Progenitor cell of endocrine pancreas (in vitro differentiated cells): ENCODE results near the gene MUC12. TPM values are rescaled to one million over a fixed set of nuclear protein-coding genes. Genes with fewer than 3 reads are reported as not detected.
"Not testable (repeated sequence)": the region's sequence is repeated elsewhere in the genome, so short reads cannot be mapped to it uniquely, and the experiment has no call there.

Experiments
- DNase-seq: peaks from one replicate; pipeline ENCODE4 v3.0.0; 2021; ENCODE audit warnings: low spot score; ENCODE audit not compliant: unreplicated experiment
- H3K27ac Mint-ChIP-seq: 2 replicates; pipeline ENCODE4 v1.8.0; 2021; ENCODE audit warnings: mild to moderate bottlenecking, moderate library complexity, mixed read lengths
- H3K27me3 Mint-ChIP-seq: 2 replicates; pipeline ENCODE4 v1.8.0; 2021; ENCODE audit warnings: mixed read lengths
- H3K36me3 Mint-ChIP-seq: 2 replicates; pipeline ENCODE4 v1.8.0; 2022; ENCODE audit warnings: mixed read lengths; ENCODE audit not compliant: insufficient read depth
- H3K4me1 Mint-ChIP-seq: 2 replicates; pipeline ENCODE4 v1.8.0; 2021; ENCODE audit warnings: low read depth, mixed read lengths
- H3K4me3 Mint-ChIP-seq: 2 replicates; pipeline ENCODE4 v1.8.0; 2021; ENCODE audit warnings: low read depth, mild to moderate bottlenecking, moderate library complexity, mixed read lengths
- H3K9me3 Mint-ChIP-seq: 2 replicates; pipeline ENCODE4 v1.8.0; 2021; ENCODE audit warnings: low read depth, mixed read lengths
- CTCF ChIP-seq: fragments of 200-600 bp; sonication (generic); IDR thresholded peaks from one replicate; pipeline ENCODE4 v1.5.0; 2021; ENCODE audit warnings: antibody characterized with exemption, mild to moderate bottlenecking; ENCODE audit not compliant: unreplicated experiment
- total RNA-seq: library from RNA; stranded (reverse); gene quantifications from 2 replicates; pipeline ENCODE4 v1.2.1, GENCODE V29; 2021

The MUC12 gene
- total RNA-seq, 1 donor from 2014 or later = 0.31 TPM

GRCh38 chr7:101059620-101059942, 90.2 kb downstream of the MUC12 start:
- Mint-ChIP-seq H3K4me1 (no peaks in the 10 kb centered on the region), H3K36me3 (no peaks in the 10 kb centered on the region), H3K4me3 (no peak overlapping the region), H3K27ac (no peak overlapping the region), H3K9me3 (no peaks in the 10 kb centered on the region), H3K27me3 (peaks cover 67% of the 10 kb centered on the region)
- DNase-seq = no peak
- TF ChIP-seq CTCF = no peak

GRCh38 chr7:101060992-101061391, 91.6 kb downstream of the MUC12 start:
- H3K9me3 Mint-ChIP-seq = no peaks in the 10 kb centered on the region
- no peak for DNase-seq
- H3K27me3 Mint-ChIP-seq = peaks cover 57% of the 10 kb centered on the region
- H3K27ac Mint-ChIP-seq = no peak overlapping the region
- no peak for TF ChIP-seq CTCF
- H3K4me1 Mint-ChIP-seq = no peaks in the 10 kb centered on the region
- H3K4me3 Mint-ChIP-seq = no peak overlapping the region
- no peaks in the 10 kb centered on the region for H3K36me3 Mint-ChIP-seq

- not testable (repeated sequence) for H3K4me1 Mint-ChIP-seq, DNase-seq, H3K27ac Mint-ChIP-seq, H3K9me3 Mint-ChIP-seq, H3K36me3 Mint-ChIP-seq, H3K4me3 Mint-ChIP-seq
- peaks cover 44% of the 10 kb centered on the region for H3K27me3 Mint-ChIP-seq
These were observed 94.8 kb downstream of the MUC12 start for GRCh38 chr7:101064176-101064550.

GRCh38 chr7:101065162-101065561, 95.8 kb downstream of the MUC12 start:
- H3K36me3 Mint-ChIP-seq, H3K4me1 Mint-ChIP-seq, DNase-seq, H3K9me3 Mint-ChIP-seq, H3K27ac Mint-ChIP-seq, H3K4me3 Mint-ChIP-seq: not testable (repeated sequence)
- peaks cover 40% of the 10 kb centered on the region for H3K27me3 Mint-ChIP-seq

GRCh38 chr7:101066141-101066832, 96.9 kb downstream of the MUC12 start:
- no peak for DNase-seq
- Mint-ChIP-seq H3K4me3 (no peak overlapping the region), H3K9me3 (no peaks in the 10 kb centered on the region), H3K4me1 (no peaks in the 10 kb centered on the region), H3K36me3 (no peaks in the 10 kb centered on the region), H3K27me3 (peaks cover 34% of the 10 kb centered on the region), H3K27ac (no peak overlapping the region)
- no peak for TF ChIP-seq CTCF

- Mint-ChIP-seq H3K4me3 (no peak overlapping the region), H3K4me1 (no peaks in the 10 kb centered on the region), H3K36me3 (no peaks in the 10 kb centered on the region), H3K9me3 (no peaks in the 10 kb centered on the region), H3K27me3 (peaks cover 33% of the 10 kb centered on the region), H3K27ac (no peak overlapping the region)
- DNase-seq = no peak
- no peak for TF ChIP-seq CTCF
These were observed 97.4 kb downstream of the MUC12 start for GRCh38 chr7:101066833-101067177.
